Measurements from ENCODE around the gene CACNA1G. TPM values are rescaled to one million over a fixed set of nuclear protein-coding genes. Genes with fewer than 3 reads are reported as not detected.
A peak's percentile ranks its signal among the peaks of the same experiment; 100 is the strongest.

Gene CACNA1G
- total and polyA plus RNA-seq, 9 donors = 1.0 to 39.1 (median 4.7) TPM

GRCh38 chr17:50634915-50635731 is 74.6 kb downstream of the CACNA1G start:
- DNase-seq = no peak
- TF ChIP-seq POLR2A (IDR thresholded peaks at IDR 0.05) = no peak
- no peak for TF ChIP-seq EP300 (IDR thresholded peaks at IDR 0.05)
- no peak for TF ChIP-seq CTCF (IDR thresholded peaks at IDR 0.05)
- Histone ChIP-seq H3K4me3 (peak overlapping the region; percentile 38), H3K9me3 (no peaks in the 10 kb centered on the region), H3K27me3 (no peaks in the 10 kb centered on the region), H3K27ac (no peak overlapping the region), H3K36me3 (no peaks in the 10 kb centered on the region), H3K4me1 (ENCODE audit: insufficient read depth) (peaks cover 13% of the 10 kb centered on the region)
- 7 to 15% (median 8%) methylated on average over 33 to 52 of the region's 52 CpGs for WGBS, 3 donors
- intact Hi-C loops (cut with DNase I) = loop anchor here in 2 of 4 donors (5.0 to 10.0 kb wide), 3 partner anchors 47 to 153 kb away; no protein-coding TSS in a partner anchor

GRCh38 chr17:50635732-50635981 is 75.1 kb downstream of the CACNA1G start:
- no peaks in the 10 kb centered on the region for H3K9me3 ChIP-seq
- TF ChIP-seq POLR2A (IDR thresholded peaks at IDR 0.05) = no peak
- TF ChIP-seq EP300 (IDR thresholded peaks at IDR 0.05) = no peak
- TF ChIP-seq CTCF (IDR thresholded peaks at IDR 0.05) = no peak
- H3K36me3 ChIP-seq = no peaks in the 10 kb centered on the region
- no peaks in the 10 kb centered on the region for H3K27me3 ChIP-seq
- no peak overlapping the region for H3K27ac ChIP-seq
- 64 to 80% (median 67%) methylated on average over 3 of the region's 3 CpGs for WGBS, 3 donors
- H3K4me1 ChIP-seq (ENCODE audit: insufficient read depth) = peaks cover 14% of the 10 kb centered on the region
- intact Hi-C loops (cut with DNase I) = loop anchor here in 2 of 4 donors (5.0 to 10.0 kb wide), 2 partner anchors 47 to 49 kb away; no protein-coding TSS in a partner anchor
- H3K4me3 ChIP-seq = no peak overlapping the region
- DNase-seq = no peak

GRCh38 chr17:50635982-50636803 is 75.7 kb downstream of the CACNA1G start:
- 93 to 96% (median 95%) methylated on average over 9 of the region's 9 CpGs for WGBS, 3 donors
- no peaks in the 10 kb centered on the region for H3K27me3 ChIP-seq
- H3K4me3 ChIP-seq = no peak overlapping the region
- peaks cover 19% of the 10 kb centered on the region for H3K4me1 ChIP-seq (ENCODE audit: insufficient read depth)
- no peaks in the 10 kb centered on the region for H3K9me3 ChIP-seq
- no peak overlapping the region for H3K27ac ChIP-seq
- peak in 1 of 5 donors; percentile 10 for DNase-seq
- no peak for TF ChIP-seq EP300 (IDR thresholded peaks at IDR 0.05)
- TF ChIP-seq CTCF (IDR thresholded peaks at IDR 0.05) = no peak
- TF ChIP-seq POLR2A (IDR thresholded peaks at IDR 0.05) = no peak
- H3K36me3 ChIP-seq = no peaks in the 10 kb centered on the region
- intact Hi-C loops (cut with DNase I) = loop anchor here in 2 of 4 donors (5.0 to 10.0 kb wide), 2 partner anchors 46 to 49 kb away; no protein-coding TSS in a partner anchor

GRCh38 chr17:50636804-50637195 is 76.3 kb downstream of the CACNA1G start:
- H3K36me3 ChIP-seq = no peaks in the 10 kb centered on the region
- peaks cover 21% of the 10 kb centered on the region for H3K4me1 ChIP-seq (ENCODE audit: insufficient read depth)
- TF ChIP-seq POLR2A (IDR thresholded peaks at IDR 0.05) (no peak), EP300 (IDR thresholded peaks at IDR 0.05) (no peak), CTCF (IDR thresholded peaks at IDR 0.05) (no peak)
- no peak for DNase-seq
- no peaks in the 10 kb centered on the region for H3K27me3 ChIP-seq
- H3K9me3 ChIP-seq = no peaks in the 10 kb centered on the region
- no peak overlapping the region for H3K27ac ChIP-seq
- WGBS, 3 donors = 88 to 97% (median 96%) methylated on average over 7 of the region's 7 CpGs
- intact Hi-C loops (cut with DNase I) = loop anchor here in 2 of 4 donors (5.0 to 10.0 kb wide), 2 partner anchors 46 to 48 kb away; no protein-coding TSS in a partner anchor
- H3K4me3 ChIP-seq = no peak overlapping the region
